K562 (cell line): ENCODE data around the gene ENHO. TPM values are rescaled to one million over a fixed set of nuclear protein-coding genes. Genes with fewer than 3 reads are reported as not detected.

Source experiments
- ATAC-seq: fragments of 200-7000 bp; cut with Tn5 transposase; 3 replicates; pipeline ENCODE4 v1.9.1; 2020; ENCODE audit warnings: moderate library complexity
- BruUV-seq: library from RNA; stranded (reverse); fragments of 400-500 nt; replicated peaks from 2 replicates; lab custom pipeline; 2021; lab: Mats Ljungman, UMichigan
- CTCF ChIA-PET: fragments of 300-600 bp; formaldehyde crosslinking; extraction: SDS; loops from one replicate; lab custom pipeline; 2021; ENCODE audit warnings: low intra/inter-chr PET ratio; lab: Yijun Ruan, JAX
- POLR2A ChIA-PET: fragments of 300-600, 350-650 bp; sonication (Branson Sonifier 250); formaldehyde crosslinking; extraction: SDS; loops from one replicate; lab custom pipeline; 2021; ENCODE audit warnings: antibody characterized with exemption, inconsistent platforms; lab: Yijun Ruan, JAX
- DNase-seq, 4 experiments: peaks; one replicate each; pipeline versions ENCODE4 v3.0.0 to v3.0.0-alpha.2; 2011 to 2018; ENCODE audit warnings: low spot score in 3 of 4, mixed read lengths in 3 of 4; ENCODE audit errors: extremely low read depth in 1 of 4
- FAIRE-seq: peaks from 2 replicates; lab custom pipeline; 2011; peaks lifted over from hg19 to GRCh38; lab: Jason Lieb, UNC
- H2AFZ ChIP-seq: 2 replicates; pipeline ENCODE4 v1.6.0; 2011; ENCODE audit warnings: low read depth, low read length, control low read depth, inconsistent platforms
- H3K27ac ChIP-seq: fragments of 200-600 bp; 3 replicates; pipeline ENCODE4 v1.8.0; 2011; ENCODE audit warnings: low read depth, mild to moderate bottlenecking, control low read depth, inconsistent platforms, low read length, moderate library complexity, mixed read lengths; ENCODE audit errors: extremely low read depth
- H3K27me3 ChIP-seq, 2 experiments: fragments of 300-600 bp in 1 of 2; 2 replicates in 1 of 2; 3 replicates in 1 of 2; pipeline versions ENCODE4 v1.6.0 to v1.8.0; 2011; ENCODE audit warnings: inconsistent platforms in 2 of 2, low read length in 2 of 2, mild to moderate bottlenecking in 1 of 2, mixed read lengths in 1 of 2, moderate library complexity in 1 of 2; ENCODE audit not compliant: control insufficient read depth in 2 of 2, insufficient read depth in 2 of 2
- H3K36me3 ChIP-seq: fragments of 300-600 bp; 3 replicates; pipeline ENCODE4 v1.8.0; 2011; ENCODE audit warnings: mild to moderate bottlenecking, low read length, inconsistent platforms; ENCODE audit not compliant: control insufficient read depth, insufficient read depth
- H3K4me1 ChIP-seq, 2 experiments: fragments of 200-600 bp in 1 of 2; replicated peaks in 1 of 2; 2 replicates in 1 of 2; 3 replicates in 1 of 2; pipeline versions ENCODE4 v1.5.1 to v1.8.0; 2011; ENCODE audit warnings: inconsistent platforms in 2 of 2, low read length in 2 of 2, mild to moderate bottlenecking in 1 of 2, mixed read lengths in 1 of 2, moderate library complexity in 1 of 2; ENCODE audit not compliant: control insufficient read depth in 2 of 2, insufficient read depth in 2 of 2
- H3K4me2 ChIP-seq: 2 replicates; pipeline ENCODE4 v1.6.1; 2011; ENCODE audit warnings: low read length, control low read depth, inconsistent platforms, mixed read lengths; ENCODE audit not compliant: insufficient read depth
- H3K4me3 ChIP-seq: fragments of 200-600 bp; sonication (generic), shearing (Covaris generic); 2 replicates; pipeline ENCODE4 v1.5.1; 2016; ENCODE audit warnings: control low read depth, inconsistent platforms
- H3K79me2 ChIP-seq: fragments of 200-600 bp; 3 replicates; pipeline ENCODE4 v1.8.0; 2011; ENCODE audit warnings: low read length, inconsistent platforms; ENCODE audit not compliant: control insufficient read depth, insufficient read depth
- H3K9ac ChIP-seq, 2 experiments: 2 replicates each; pipeline versions ENCODE4 v1.6.0 to v1.6.1; 2011; ENCODE audit warnings: low read depth in 2 of 2, low read length in 2 of 2, control low read depth in 1 of 2, inconsistent platforms in 1 of 2, mild to moderate bottlenecking in 1 of 2, mixed read lengths in 1 of 2; ENCODE audit not compliant: insufficient read depth in 1 of 2
- H3K9me1 ChIP-seq: one replicate; pipeline ENCODE4 v1.6.0; 2011; ENCODE audit warnings: inconsistent platforms, mild to moderate bottlenecking, low read length, moderate library complexity; ENCODE audit not compliant: control insufficient read depth, insufficient read depth
- H3K9me3 ChIP-seq: replicated peaks from 2 replicates; pipeline ENCODE4 v1.5.1; 2011; ENCODE audit warnings: low read depth, low read length, inconsistent platforms; ENCODE audit not compliant: control insufficient read depth, insufficient read depth
- H4K20me1 ChIP-seq: replicated peaks from 2 replicates; pipeline ENCODE4 v1.6.1; 2011; ENCODE audit warnings: low read length, inconsistent platforms, mixed read lengths; ENCODE audit not compliant: control insufficient read depth, insufficient read depth
- ARHGAP35 ChIP-seq: fragments of 450-650 bp; IDR thresholded peaks from 2 replicates; pipeline ENCODE4 v1.6.1; 2018; ENCODE audit not compliant: partially characterized antibody
- HDAC3 ChIP-seq: fragments of 450-650 bp; IDR thresholded peaks from 2 replicates; pipeline ENCODE4 v1.6.1; 2018; ENCODE audit warnings: borderline replicate concordance, mild to moderate bottlenecking, moderate library complexity; ENCODE audit not compliant: partially characterized antibody
- REST ChIP-seq, 2 experiments: fragments of 450-650 bp; formaldehyde crosslinking in 1 of 2; IDR thresholded peaks; 2 replicates each; pipeline versions ENCODE4 v1.4.0 to v1.6.1; 2014 to 2020; ENCODE audit warnings: mild to moderate bottlenecking in 2 of 2, borderline replicate concordance in 1 of 2, low read depth in 1 of 2
- STAT5A ChIP-seq: IDR thresholded peaks from 2 replicates; pipeline ENCODE4 v1.6.1; 2012; ENCODE audit warnings: low read length, inconsistent platforms, borderline replicate concordance
- THRA ChIP-seq: fragments of 450-650 bp; IDR thresholded peaks from 2 replicates; pipeline ENCODE4 v1.6.1; 2017; ENCODE audit warnings: mild to moderate bottlenecking, moderate library complexity
- THRB ChIP-seq: fragments of 450-650 bp; formaldehyde crosslinking; conservative IDR thresholded peaks from 2 replicates; pipeline ENCODE4 v1.4.0; 2022; ENCODE audit warnings: mild to moderate bottlenecking, missing genetic modification characterization
- USF2 ChIP-seq: sonication (generic); formaldehyde crosslinking; IDR thresholded peaks from 2 replicates; pipeline ENCODE4 v1.5.0; 2020; ENCODE audit warnings: missing genetic modification reagents
- VEZF1 ChIP-seq: fragments of 200-800 bp; sonication (Bioruptor generic); IDR thresholded peaks from 2 replicates; pipeline ENCODE4 v1.6.1; 2017; ENCODE audit warnings: missing genetic modification characterization, missing compliant biosample characterization
- WGBS: fragments of 100-300 bp; shearing (Covaris generic); methylation state at CpG from one replicate; pipeline ENCODE4 v1.1.6; 2016; ENCODE audit warnings: low coverage, mixed read lengths; ENCODE audit not compliant: insufficient coverage; ENCODE audit errors: missing lambda C conversion rate; 5-methylcytosine and 5-hydroxymethylcytosine counted together
- in situ Hi-C: fragments of 300-500 bp; cut with MboI; formaldehyde crosslinking; loops from 4 replicates; pipeline ENCODE4 v1.15.0; 2018; ENCODE audit warnings: inconsistent platforms, mixed read lengths
- intact Hi-C: fragments of 100-400 bp; cut with micrococcal nuclease; formaldehyde crosslinking; loops from 2 replicates; pipeline ENCODE4 v1.14.2; 2022
- polyA plus RNA-seq, 8 experiments: library from polyadenylated mRNA; depleted of rRNA in 4 of 8; stranded (reverse) in 5 of 8; unstranded in 3 of 8; fragments of >200 nt; fragmentation: Nextera tagmentation in 2 of 8; fragmentation: Illumina TruSeq in 1 of 8; extraction: Ambion mirVana in 2 of 8; extraction: Trizol in 1 of 8; gene quantifications; 2 replicates each; pipeline versions ENCODE4 v1.2.1 to v1.2.3, GENCODE V29; 2011 to 2014; ENCODE audit warnings: inconsistent platforms in 1 of 8, missing spikeins in 1 of 8
- total RNA-seq, 7 experiments: library from RNA; depleted of rRNA in 6 of 7; stranded (reverse); fragments of >200 nt in 6 of 7; fragmentation: Illumina TruSeq in 2 of 7; extraction: Trizol in 2 of 7; gene quantifications; 2 replicates each; pipeline versions ENCODE4 v1.2.1 to v1.2.3, GENCODE V29; 2011 to 2021; ENCODE audit warnings: low replicate concordance in 1 of 7

ENHO gene
- total and polyA plus RNA-seq, 9 of the 15 experiments (the other 6 are each of a cell fraction or from before 2014, with no cell fraction given): 0.24 TPM; not detected in 8

GRCh38 chr9:34508951-34509350 is 13.8 kb downstream of the ENHO start:
- Histone ChIP-seq H3K27ac (no peak overlapping the region), H3K79me2 (no peaks in the 10 kb centered on the region), H3K4me3 (no peak overlapping the region), H3K9ac (no peak overlapping the region), H3K27me3 (peaks cover 0 to 4% of the 10 kb centered on the region in 2 experiments; a peak in 1 of 5 replicates), H3K4me1 (no peaks in the 10 kb centered on the region; a peak in 1 of 5 replicates), H3K9me3 (no peaks in the 10 kb centered on the region), H3K9me1 (no peaks in the 10 kb centered on the region), H4K20me1 (no peaks in the 10 kb centered on the region), H3K36me3 (no peaks in the 10 kb centered on the region), H3K4me2 (no peak overlapping the region), H2AFZ (no peak overlapping the region)
- intact Hi-C loops (no loop called here), in situ Hi-C loops (no loop called here)
- ATAC-seq (no peak), DNase-seq (no peak), FAIRE-seq (no peak)
- 0% methylated on average over 3 of the region's 3 CpGs for WGBS
- BruUV-seq: no TSS peak
- ChIA-PET CTCF (no interaction called here), POLR2A (no interaction called here)
- TF ChIP-seq VEZF1 (CRISPR knock-in tag) (no peak), STAT5A (no peak), ARHGAP35 (no peak), USF2 (CRISPR knock-in tag) (no peak), REST (IDR thresholded peaks at IDR 0.05; ENCODE audit: borderline replicate concordance) (no peak), REST (CRISPR knock-in tag; IDR thresholded peaks at IDR 0.05; ENCODE audit: low read depth) (no peak), HDAC3 (no peak), THRA (no peak), THRB (no peak)
